ENCODE results near the gene FMOD.

- TF ChIP-seq CTCF (conservative IDR thresholded peaks at IDR 0.05) (no peak), ZFX (IDR thresholded peaks at IDR 0.05) (no peak)
These were observed 37.8 kb upstream of the FMOD start for GRCh38 chr1:203388683-203389082.
